ENCODE results near the gene PARP3.

PARP3 gene

DNA sequence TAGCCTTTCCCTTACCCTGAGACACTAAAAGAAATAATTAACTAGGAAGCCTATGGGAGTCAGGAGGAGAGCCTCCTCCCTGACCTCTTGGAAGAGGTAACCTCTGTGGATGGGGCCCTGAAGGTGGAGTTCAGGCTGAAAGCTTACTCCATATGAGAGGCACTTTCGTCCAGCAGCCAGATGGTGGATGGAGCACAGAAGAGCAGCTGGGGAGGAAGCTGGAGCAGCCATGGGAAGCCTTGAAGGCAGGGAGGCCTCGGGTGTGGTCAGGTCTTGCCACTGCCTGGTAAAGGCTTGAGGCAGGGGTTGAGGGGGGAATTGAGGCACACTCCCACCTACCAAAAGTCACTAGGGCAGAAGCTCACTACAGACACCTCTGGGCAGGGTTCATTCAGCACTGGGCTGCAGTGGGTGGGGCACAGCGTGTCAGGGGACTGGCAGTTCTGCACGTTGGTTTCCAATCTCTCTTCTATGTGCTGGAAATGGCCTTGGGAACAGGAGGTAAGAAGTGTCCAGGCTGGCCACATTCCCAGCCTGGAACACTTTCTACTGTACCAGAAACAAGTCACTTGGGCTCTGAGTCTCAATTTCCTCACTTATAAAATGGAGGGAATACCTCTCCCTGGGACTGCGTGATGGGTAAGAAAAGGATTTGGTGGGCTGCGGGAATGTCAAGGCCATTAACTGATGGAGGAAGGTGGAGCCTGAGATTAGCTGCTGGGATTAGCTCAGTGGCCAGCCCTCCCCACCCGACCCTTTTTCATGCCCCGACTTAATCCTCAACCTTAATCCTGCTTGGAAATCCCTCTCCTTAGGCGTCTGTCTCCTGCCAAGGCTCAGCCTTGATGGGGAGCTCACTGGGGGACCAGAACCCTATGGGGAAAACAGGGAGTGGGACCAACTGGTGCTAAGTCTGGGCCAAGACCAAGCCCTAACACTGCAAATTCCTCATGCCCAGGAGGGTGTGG is 19.7 kb downstream of the PARP3 start:
- peaks cover 32% of the 10 kb centered on the region for H3K4me1 ChIP-seq
- no peak overlapping the region for H3K4me3 ChIP-seq
- in situ Hi-C loops (cut with MboI; ENCODE audit: low sequenced_read_pairs) = no loop called here
- no peaks in the 10 kb centered on the region for H3K9me3 ChIP-seq
- H3K36me3 ChIP-seq (replicated peaks) = peaks cover 20% of the 10 kb centered on the region
- DNase-seq (ENCODE audit: low spot score in 2 of 2) = peak; percentile 53 to 66
- no peaks in the 10 kb centered on the region for H3K27me3 ChIP-seq (ENCODE audit: low read depth)

DNA sequence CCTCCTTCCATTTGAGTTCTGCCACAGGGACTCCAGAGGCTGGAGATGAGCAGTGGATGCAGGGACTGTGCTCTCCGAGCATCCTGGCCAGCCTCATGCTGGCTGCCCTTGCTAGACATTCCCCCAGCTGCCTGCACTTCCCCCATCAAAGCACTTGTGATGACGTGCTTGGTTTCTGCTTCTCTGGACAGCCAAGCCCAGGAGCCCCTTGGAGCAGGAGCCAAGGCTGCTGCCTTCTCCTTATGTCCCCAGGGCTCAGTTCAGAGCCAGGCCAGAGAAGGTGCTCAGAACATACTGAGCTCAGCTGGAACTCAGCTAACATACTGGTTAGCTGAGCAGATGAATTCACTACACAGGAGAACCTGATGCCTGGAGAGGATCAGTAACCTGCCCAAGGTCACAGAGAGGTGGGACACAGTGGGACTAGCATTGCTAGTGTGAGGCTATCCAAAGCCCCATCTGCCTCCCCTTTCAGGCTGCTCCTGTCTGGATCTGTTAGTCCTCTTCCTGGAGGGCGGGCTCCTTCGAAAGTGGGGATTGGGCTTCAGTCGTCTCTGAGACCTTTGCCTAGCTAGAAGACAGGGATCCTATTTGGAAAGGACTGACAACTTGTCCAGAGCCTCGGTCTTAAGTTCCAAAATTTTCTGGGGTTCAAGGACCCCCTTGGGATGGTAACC is 20.8 kb downstream of the PARP3 start:
- Histone ChIP-seq H3K9me3 (no peaks in the 10 kb centered on the region), H3K27me3 (ENCODE audit: low read depth) (no peaks in the 10 kb centered on the region), H3K4me3 (no peak overlapping the region), H3K4me1 (peaks cover 33% of the 10 kb centered on the region), H3K36me3 (replicated peaks) (peaks cover 20% of the 10 kb centered on the region)
- DNase-seq (ENCODE audit: low spot score in 2 of 2) = no peak
- in situ Hi-C loops (cut with MboI; ENCODE audit: low sequenced_read_pairs) = no loop called here

DNA sequence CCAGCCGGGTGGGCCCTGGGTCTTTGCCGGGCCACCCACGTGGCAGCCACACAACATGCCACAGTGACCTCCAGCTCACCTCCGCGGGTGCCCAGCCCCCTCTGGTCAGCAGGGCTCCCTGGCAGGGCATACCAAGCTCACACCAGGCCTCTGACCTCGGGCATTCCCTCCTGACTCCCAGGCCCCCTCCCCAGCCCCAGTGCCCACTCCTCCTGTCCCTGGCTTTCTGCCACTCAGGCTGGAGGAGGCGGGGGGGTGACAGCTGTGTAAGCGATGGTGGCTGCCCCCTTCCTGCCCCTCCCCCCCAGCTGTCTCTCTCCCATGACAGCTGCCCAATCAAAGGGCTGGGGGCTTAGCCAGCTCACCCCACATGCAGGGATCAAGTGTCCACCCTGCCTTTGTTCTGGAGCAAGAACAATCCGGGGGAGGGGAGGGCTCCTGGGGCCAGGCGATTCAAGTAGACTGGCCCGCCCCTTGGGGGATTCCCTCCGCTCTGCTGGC is 21.8 kb downstream of the PARP3 start:
- Histone ChIP-seq H3K4me3 (no peak overlapping the region), H3K36me3 (replicated peaks) (peaks cover 19% of the 10 kb centered on the region)
- in situ Hi-C loops (cut with MboI; ENCODE audit: low sequenced_read_pairs) = no loop called here

DNA sequence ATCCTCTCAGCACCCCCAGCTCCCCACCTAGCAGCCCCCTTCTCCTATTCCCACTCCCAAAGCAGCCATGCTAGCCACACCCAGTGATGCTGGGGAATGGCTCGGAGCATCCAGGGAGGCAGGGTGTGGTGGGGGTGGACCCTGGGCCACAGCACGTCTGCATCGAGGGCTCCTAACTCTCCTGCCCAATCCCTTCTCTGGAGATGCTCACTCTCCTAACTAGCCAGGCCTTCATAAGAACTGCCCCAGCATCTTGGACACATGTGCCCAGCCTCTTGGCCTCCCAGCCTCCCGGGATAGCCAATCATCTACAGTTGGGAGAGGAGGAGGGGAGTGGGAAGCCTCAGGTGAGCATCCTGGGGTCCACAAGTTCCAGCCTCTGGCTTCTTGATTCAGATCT is 22.4 kb downstream of the PARP3 start:
- in situ Hi-C loops (cut with MboI; ENCODE audit: low sequenced_read_pairs) = no loop called here
- Histone ChIP-seq H3K27me3 (ENCODE audit: low read depth) (no peaks in the 10 kb centered on the region), H3K36me3 (replicated peaks) (peaks cover 13% of the 10 kb centered on the region), H3K9me3 (no peaks in the 10 kb centered on the region), H3K4me1 (peaks cover 41% of the 10 kb centered on the region), H3K4me3 (no peak overlapping the region)
- DNase-seq (ENCODE audit: low spot score in 2 of 2) = no peak

More for the DNA sequence above, 21.8 kb downstream of the PARP3 start:
- H3K9me3 ChIP-seq = no peaks in the 10 kb centered on the region
- H3K27me3 ChIP-seq (ENCODE audit: low read depth) = no peaks in the 10 kb centered on the region
- DNase-seq (ENCODE audit: low spot score in 2 of 2) = peak in 1 of 2 experiments; percentile 63
- peaks cover 39% of the 10 kb centered on the region for H3K4me1 ChIP-seq

DNA sequence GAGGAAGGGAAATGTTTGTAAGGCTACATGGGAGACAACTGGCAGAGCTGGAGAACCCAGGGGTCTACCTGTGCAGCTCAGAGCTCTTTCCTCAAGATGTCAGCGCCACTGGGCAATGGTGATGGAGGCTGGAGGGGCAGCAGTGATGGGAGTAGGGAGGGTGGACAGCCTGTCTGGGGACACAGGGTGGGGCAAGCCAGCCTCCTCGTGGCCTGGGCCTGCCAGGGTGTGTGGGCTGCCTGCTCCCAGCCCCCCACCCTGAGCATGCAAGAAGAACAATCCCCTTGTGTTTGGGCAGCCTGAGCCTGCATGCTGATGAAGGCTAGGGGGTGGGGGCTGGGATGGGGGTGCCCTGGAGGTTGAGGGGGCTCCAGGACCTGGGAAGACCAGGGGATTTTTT is 23.9 kb downstream of the PARP3 start:
- H3K4me3 ChIP-seq = no peak overlapping the region
- in situ Hi-C loops (cut with MboI; ENCODE audit: low sequenced_read_pairs) = no loop called here

DNA sequence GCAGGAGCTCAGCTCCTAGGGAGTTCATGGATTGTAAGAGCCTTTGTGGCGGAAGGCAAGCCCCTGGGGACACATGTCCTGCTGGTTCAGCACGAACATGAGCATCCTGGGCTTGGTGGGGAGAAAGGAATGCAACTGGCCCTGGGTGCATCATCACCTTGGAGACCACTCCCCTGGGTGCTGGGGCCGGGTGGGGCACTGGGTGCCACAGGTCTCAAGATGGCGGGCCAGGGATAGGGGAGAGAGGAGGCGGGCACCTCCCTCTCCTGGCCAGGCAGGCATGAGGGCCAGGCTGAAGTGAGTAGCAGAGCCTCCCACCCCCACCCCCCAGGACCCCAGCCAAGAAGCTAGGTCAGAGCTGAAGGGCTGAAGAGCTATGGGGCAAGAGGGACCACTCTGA is 24.3 kb downstream of the PARP3 start:
- H3K27me3 ChIP-seq (ENCODE audit: low read depth) = no peaks in the 10 kb centered on the region
- no peaks in the 10 kb centered on the region for H3K9me3 ChIP-seq
- H3K4me3 ChIP-seq = peak overlapping the region; percentile 44
- in situ Hi-C loops (cut with MboI; ENCODE audit: low sequenced_read_pairs) = no loop called here
- peaks cover 9% of the 10 kb centered on the region for H3K36me3 ChIP-seq (replicated peaks)
- DNase-seq (ENCODE audit: low spot score in 2 of 2) = peak in 1 of 2 experiments; percentile 48
- H3K4me1 ChIP-seq = peaks cover 41% of the 10 kb centered on the region

More for the DNA sequence above, 23.9 kb downstream of the PARP3 start:
- Histone ChIP-seq H3K4me1 (peaks cover 41% of the 10 kb centered on the region), H3K9me3 (no peaks in the 10 kb centered on the region), H3K27me3 (ENCODE audit: low read depth) (no peaks in the 10 kb centered on the region), H3K36me3 (replicated peaks) (peaks cover 5% of the 10 kb centered on the region; the same call in 1 of the 2 replicates)
- no peak for DNase-seq (ENCODE audit: low spot score in 2 of 2)

DNA sequence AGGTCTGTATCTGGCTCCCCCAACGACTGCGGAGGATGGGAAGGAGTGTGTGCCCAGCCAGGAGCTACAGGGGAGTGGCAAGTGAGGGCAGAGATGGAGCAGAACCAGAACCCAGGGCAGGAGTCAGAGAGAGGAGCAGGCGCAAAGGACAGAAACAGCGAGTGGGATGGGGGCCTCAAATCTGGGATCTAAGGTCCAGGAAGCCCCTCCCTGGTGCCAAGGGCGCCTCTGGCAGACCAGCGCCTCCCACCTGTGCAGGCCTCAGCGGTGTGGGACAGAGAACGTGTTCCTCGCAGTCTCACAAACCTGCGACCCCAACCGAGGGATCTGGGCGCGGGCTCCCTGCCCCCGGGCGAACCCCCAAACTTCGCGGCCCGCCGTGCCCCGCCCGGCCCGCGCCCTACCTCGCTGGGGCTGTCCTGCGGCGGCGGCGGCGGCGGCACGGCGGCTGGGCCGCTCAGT is 24.8 kb downstream of the PARP3 start:
- H3K27me3 ChIP-seq (ENCODE audit: low read depth) = no peaks in the 10 kb centered on the region
- no peak for DNase-seq (ENCODE audit: low spot score in 2 of 2)
- peak overlapping the region; percentile 44 for H3K4me3 ChIP-seq
- H3K4me1 ChIP-seq = peaks cover 37% of the 10 kb centered on the region
- peaks cover 9% of the 10 kb centered on the region for H3K36me3 ChIP-seq (replicated peaks)
- no peaks in the 10 kb centered on the region for H3K9me3 ChIP-seq
- in situ Hi-C loops (cut with MboI; ENCODE audit: low sequenced_read_pairs) = no loop called here

DNA sequence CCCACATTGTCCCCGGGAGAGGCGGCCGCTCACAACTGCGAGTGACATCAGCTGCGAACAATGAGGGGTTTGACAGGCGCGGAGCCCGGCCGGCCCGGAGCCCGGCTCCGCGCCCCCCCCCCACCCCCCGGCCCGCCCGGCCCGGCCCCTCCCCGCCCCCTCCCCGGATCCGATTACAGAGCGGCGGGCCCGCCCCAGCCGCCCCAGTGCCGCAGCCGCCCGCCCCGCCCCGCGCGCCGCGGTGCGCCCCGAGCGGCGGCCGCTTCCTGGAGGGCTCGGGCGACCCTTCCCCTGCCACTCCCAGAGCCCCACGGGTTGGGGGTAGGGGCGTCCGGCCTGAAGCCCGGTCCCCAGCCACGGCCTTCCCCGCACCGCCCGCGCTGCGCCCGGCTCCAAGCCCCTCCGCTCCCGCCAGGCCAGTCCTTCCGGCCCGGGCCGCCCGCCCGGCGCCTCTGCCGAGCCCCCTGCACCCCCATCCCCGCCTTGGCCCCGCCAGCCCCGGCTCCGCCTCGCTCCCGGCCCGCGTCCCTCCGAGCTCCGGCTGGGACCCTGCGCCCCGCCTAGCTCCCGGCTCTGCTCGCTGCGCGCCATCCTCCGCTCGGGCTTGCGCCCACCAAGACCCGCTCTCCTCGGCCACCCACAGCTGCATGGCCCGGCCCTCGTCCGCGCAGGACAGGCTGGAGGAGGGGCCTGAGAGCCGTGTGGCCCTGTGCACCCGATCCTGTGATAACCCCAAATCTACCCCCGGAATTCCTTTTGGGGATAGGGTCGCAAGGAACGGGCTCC is 25.4 kb downstream of the PARP3 start, which contains the start of gene PCBP4:
TSS of gene PCBP4 (minus strand) at position 71 of the 786 bp plus-strand sequence. CDS start 6,214 bp downstream, outside the sequence.
- no peaks in the 10 kb centered on the region for H3K27me3 ChIP-seq (ENCODE audit: low read depth)
- peak; percentile 77 to 84 for DNase-seq (ENCODE audit: low spot score in 2 of 2)
- peaks cover 31% of the 10 kb centered on the region for H3K4me1 ChIP-seq
- in situ Hi-C loops (cut with MboI; ENCODE audit: low sequenced_read_pairs) = no loop called here
- H3K9me3 ChIP-seq = no peaks in the 10 kb centered on the region
- peak within 1 kb of the TSS; percentile 45 for H3K4me3 ChIP-seq
- peaks cover 8% of the 10 kb centered on the region for H3K36me3 ChIP-seq (replicated peaks)

DNA sequence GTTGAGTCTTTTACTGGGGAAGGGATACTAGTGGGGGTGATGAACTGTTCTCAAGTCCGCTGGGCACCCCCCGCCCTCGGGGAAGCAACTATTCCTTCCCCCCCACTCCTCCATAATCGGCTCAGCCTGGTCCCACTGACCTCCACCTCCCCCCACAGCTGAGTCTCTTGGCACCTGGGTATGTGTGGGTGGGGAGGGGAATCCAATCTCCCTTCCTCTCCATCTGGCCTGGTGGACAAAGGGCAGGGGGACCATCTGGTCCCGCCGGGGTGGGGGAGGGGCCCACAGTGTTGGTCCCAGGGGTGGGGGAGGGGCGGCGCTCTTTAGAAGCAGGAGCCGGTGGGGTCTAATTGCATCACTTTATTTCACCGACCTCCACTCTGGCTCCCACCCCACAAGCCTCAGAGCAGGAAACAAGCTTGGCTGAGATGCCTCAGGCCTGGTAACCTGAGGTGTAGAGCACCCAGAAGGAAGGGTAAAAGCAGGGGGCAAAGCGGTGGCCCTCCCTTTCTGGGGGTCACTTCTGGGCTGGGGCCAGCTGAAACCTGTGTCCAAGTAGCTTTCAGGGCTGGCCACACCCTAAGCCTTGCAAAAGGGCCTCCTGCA is 26.1 kb downstream of the PARP3 start:
- DNase-seq (ENCODE audit: low spot score in 2 of 2) = peak in 1 of 2 experiments; percentile 74

DNA sequence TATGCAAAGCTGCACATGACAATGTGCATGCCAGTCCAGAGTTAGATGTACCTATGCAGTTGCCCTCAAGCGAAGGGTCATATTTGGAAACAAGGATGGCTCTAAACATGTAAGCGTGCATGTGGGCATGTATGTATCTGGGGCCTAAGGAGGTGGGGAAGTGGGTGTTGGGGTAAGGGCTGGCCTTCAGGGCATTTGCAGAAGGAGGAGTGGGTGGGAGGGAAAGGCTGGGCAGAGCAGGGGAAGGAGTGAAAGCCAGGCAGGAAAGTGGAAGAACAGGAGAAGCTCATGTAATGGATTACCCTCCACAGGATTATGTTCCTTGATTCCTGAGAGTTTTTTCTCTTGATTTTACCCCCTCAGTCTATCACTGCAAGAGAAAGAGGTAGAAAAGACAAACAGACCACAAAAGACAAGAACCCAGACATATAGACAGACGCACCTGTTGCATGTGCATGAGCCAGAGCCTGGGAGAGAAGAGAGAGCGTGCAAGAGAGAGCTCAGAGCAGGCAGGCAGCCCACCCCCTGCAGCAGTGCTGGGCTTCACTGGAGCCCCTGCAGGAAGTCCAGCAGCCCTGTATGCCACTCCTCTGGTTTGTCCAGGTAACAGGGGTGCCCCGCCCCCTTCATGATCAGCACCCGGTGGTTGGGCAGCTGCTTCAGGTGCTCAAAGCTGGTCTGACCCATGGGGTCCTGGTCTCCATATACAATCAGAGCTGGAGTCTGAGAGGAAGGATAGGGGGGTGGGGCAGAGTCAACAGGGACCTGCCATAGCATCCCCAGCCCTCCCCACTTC is 26.9 kb downstream of the PARP3 start:
- no peak for DNase-seq (ENCODE audit: low spot score in 2 of 2)
- Histone ChIP-seq H3K9me3 (no peaks in the 10 kb centered on the region), H3K27me3 (ENCODE audit: low read depth) (no peaks in the 10 kb centered on the region), H3K36me3 (replicated peaks) (peaks cover 8% of the 10 kb centered on the region), H3K4me1 (peaks cover 25% of the 10 kb centered on the region), H3K4me3 (no peak overlapping the region)
- in situ Hi-C loops (cut with MboI; ENCODE audit: low sequenced_read_pairs) = no loop called here

More for the DNA sequence above, 26.1 kb downstream of the PARP3 start:
- Histone ChIP-seq H3K9me3 (no peaks in the 10 kb centered on the region), H3K4me1 (peaks cover 24% of the 10 kb centered on the region), H3K36me3 (replicated peaks) (peaks cover 8% of the 10 kb centered on the region), H3K27me3 (ENCODE audit: low read depth) (no peaks in the 10 kb centered on the region), H3K4me3 (peak overlapping the region; percentile 45)
- in situ Hi-C loops (cut with MboI; ENCODE audit: low sequenced_read_pairs) = no loop called here

DNA sequence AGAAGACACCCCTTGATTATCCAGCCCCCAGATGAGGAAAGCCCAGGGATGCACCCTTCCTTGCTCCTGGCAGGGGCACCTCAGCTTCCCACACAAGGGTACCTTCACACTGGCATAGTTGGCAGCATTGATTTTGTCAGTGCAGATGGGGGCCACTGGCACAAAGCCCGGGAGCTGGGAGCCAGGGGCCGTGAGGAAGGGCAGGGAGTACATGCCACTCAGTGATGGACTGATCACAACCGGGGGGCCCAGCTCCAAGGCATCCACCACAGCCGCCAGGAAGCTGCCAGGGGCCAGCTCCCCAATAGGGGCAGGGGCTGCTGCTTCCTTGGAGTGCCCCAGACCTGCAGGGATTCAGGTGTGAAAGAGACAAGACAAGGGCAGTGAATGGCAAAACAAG is 27.7 kb downstream of the PARP3 start:
- H3K9me3 ChIP-seq = no peaks in the 10 kb centered on the region
- H3K36me3 ChIP-seq (replicated peaks) = peaks cover 8% of the 10 kb centered on the region
- H3K27me3 ChIP-seq (ENCODE audit: low read depth) = no peaks in the 10 kb centered on the region
- peaks cover 28% of the 10 kb centered on the region for H3K4me1 ChIP-seq
- no peak overlapping the region for H3K4me3 ChIP-seq
- in situ Hi-C loops (cut with MboI; ENCODE audit: low sequenced_read_pairs) = no loop called here
- no peak for DNase-seq (ENCODE audit: low spot score in 2 of 2)

DNA sequence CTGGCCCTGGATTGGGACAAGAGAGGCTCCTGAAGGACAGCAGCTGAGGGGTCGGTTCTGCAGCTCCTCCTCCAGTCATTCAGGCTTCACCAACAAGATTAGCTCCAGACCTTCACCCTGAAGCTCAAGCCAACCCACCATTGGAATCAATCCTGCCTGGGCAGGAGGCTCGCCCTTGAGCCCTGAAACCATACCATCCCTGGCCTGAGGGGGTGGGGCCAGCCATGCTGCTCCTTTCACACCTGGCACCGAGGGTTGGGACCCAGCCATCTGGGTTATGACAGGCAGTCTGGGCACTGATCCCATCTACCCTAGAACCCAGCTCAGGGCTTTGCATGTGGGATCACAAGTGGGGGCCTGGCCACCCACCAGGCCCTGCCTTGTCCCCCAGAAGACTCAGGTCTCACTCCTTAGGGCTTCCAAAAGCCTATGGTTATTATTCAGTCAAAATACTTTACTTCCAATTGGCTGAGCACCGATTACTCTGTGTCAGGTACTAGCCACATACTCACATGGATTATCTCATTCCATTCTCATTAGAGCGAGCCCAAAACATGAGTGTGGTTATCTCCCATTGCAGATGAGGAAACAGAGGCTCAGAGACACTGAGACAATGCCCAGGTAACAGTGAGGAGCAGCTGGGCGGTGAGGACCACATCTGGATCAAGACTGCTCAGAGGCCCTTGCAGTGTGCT is 28.6 kb downstream of the PARP3 start:
- no peaks in the 10 kb centered on the region for H3K27me3 ChIP-seq (ENCODE audit: low read depth)
- H3K4me3 ChIP-seq = no peak overlapping the region
- no peak for DNase-seq (ENCODE audit: low spot score in 2 of 2)
- no peaks in the 10 kb centered on the region for H3K9me3 ChIP-seq
- in situ Hi-C loops (cut with MboI; ENCODE audit: low sequenced_read_pairs) = no loop called here
- peaks cover 37% of the 10 kb centered on the region for H3K4me1 ChIP-seq
- H3K36me3 ChIP-seq (replicated peaks) = peaks cover 8% of the 10 kb centered on the region
